NB4 (cell line): ENCODE measurements around the gene HPCAL1.
A peak's percentile ranks its signal among the peaks of the same experiment; 100 is the strongest.
"Not testable (repeated sequence)": the region's sequence is repeated elsewhere in the genome, so short reads cannot be mapped to it uniquely, and the experiment has no call there.

Experiments used
- DNase-seq: peaks from one replicate; pipeline ENCODE4 v3.0.0; 2010; ENCODE audit warnings: low read depth
- H3K4me3 ChIP-seq: one replicate; pipeline ENCODE4 v1.5.1; 2011; ENCODE audit warnings: mild to moderate bottlenecking, low read depth, low read length, moderate library complexity
- MYC ChIP-seq: IDR thresholded peaks from 2 replicates; pipeline ENCODE4 v1.6.1; 2011; ENCODE audit warnings: low read depth, low read length
- POLR2A ChIP-seq: IDR thresholded peaks from 2 replicates; pipeline ENCODE4 v1.6.1; 2011; ENCODE audit warnings: mild to moderate bottlenecking; ENCODE audit not compliant: insufficient read length; ENCODE audit errors: extremely low read depth
- TF ChIP-seq, protein P1 (sequence below): IDR thresholded peaks from one replicate; pipeline ENCODE4 v1.5.1; 2012; ENCODE audit warnings: low read depth, low read length
- TF ChIP-seq, protein P2 (sequence below): IDR thresholded peaks from 2 replicates; pipeline ENCODE4 v1.6.1; 2011; ENCODE audit warnings: low read depth, low read length

HPCAL1 gene

DNA sequence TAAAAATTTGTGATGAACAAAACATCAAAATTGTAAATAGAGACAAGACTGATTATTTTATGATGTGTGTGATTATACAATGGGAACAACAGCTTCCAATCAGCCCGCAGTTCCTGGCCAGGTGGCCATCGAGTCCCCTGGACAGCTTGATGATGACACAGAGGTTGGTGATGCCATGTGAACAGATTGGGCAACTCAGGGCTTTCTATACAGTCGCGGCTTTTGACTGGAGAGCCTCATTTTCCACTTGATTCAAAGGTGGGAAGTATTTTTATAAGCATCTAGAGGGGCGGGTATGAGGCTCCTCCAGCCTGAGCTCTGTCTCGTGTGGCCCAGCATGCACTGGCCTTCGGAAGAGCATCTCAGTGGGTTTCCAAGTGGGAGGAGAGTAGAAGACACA is 14.9 kb upstream of the HPCAL1 start:
- TF ChIP-seq MYC (no peak), POLR2A (no peak)
- TF ChIP-seq, protein P1, sequence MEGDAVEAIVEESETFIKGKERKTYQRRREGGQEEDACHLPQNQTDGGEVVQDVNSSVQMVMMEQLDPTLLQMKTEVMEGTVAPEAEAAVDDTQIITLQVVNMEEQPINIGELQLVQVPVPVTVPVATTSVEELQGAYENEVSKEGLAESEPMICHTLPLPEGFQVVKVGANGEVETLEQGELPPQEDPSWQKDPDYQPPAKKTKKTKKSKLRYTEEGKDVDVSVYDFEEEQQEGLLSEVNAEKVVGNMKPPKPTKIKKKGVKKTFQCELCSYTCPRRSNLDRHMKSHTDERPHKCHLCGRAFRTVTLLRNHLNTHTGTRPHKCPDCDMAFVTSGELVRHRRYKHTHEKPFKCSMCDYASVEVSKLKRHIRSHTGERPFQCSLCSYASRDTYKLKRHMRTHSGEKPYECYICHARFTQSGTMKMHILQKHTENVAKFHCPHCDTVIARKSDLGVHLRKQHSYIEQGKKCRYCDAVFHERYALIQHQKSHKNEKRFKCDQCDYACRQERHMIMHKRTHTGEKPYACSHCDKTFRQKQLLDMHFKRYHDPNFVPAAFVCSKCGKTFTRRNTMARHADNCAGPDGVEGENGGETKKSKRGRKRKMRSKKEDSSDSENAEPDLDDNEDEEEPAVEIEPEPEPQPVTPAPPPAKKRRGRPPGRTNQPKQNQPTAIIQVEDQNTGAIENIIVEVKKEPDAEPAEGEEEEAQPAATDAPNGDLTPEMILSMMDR, result no peak
- TF ChIP-seq, protein P2, sequence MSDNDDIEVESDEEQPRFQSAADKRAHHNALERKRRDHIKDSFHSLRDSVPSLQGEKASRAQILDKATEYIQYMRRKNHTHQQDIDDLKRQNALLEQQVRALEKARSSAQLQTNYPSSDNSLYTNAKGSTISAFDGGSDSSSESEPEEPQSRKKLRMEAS, result no peak
- DNase-seq, result peak; percentile 42
- no peak overlapping the region for H3K4me3 ChIP-seq

DNA sequence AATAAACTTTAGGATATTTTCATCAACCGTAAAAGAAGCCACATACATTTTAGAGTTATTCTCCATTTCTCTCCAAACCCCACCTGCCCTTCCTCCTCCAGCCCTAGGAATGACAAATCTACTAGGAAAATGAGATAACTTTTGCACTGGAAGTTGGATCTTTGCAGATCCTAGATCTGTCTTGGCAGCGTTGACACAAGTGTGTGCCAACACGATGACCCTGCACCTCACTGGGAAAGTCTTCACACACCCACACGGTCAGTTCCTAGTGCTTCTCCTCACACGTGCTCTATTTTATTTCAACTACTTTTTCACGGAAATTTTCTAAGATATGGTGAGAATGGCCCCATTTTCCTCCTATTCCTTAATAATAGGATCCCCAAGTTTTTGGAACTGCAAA is 14.1 kb upstream of the HPCAL1 start:
- TF ChIP-seq, protein P2, result no peak
- TF ChIP-seq, protein P1, result no peak
- TF ChIP-seq MYC, result no peak
- no peak for TF ChIP-seq POLR2A
- DNase-seq, result no peak

DNA sequence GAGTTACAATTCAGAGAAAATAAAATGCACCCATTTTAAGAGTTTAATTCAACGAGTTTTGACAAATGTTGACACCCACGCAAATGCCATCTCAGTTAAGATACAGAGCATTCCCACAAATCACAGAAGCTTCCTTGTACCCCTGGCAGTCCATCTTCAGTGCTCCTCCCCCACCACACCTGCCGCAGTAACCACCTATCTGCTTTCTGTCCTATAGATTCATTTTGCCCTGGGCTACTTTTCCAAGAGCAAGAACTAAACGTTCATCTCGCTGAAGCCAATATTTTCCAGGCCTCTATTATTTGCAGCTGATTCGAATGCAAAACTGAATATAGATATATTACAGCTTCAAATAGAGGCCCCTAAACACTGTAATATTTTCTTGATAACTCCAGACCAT is 13.4 kb upstream of the HPCAL1 start:
- no peak for TF ChIP-seq POLR2A
- TF ChIP-seq, protein P1, result no peak
- TF ChIP-seq MYC, result no peak
- TF ChIP-seq, protein P2, result no peak
- H3K4me3 ChIP-seq, result no peak overlapping the region
- no peak for DNase-seq

More for the DNA sequence above, 14.1 kb upstream of the HPCAL1 start:
- H3K4me3 ChIP-seq, result no peak overlapping the region

DNA sequence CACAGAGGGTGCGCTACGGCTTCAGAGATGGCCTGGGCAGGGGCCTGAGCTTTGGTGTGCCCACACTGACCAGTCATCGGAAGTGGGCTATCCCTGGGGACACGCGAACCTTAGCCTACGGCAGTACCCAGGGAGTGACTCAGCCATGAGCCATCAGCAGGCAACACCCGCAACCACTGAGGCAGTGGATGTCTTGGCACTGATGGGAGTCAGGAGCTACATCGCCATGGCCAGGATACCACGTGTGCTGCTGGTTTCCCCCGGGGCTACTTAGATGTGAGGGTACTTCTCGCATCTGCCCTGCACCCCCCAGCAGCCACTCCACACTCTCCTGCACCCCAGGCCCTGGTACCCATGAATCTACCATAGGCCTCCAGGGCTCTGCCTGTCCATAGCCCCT is 12.8 kb upstream of the HPCAL1 start:
- no peak overlapping the region for H3K4me3 ChIP-seq
- peak; percentile 84 for DNase-seq
- TF ChIP-seq, protein P2, result no peak
- TF ChIP-seq, protein P1, result no peak

DNA sequence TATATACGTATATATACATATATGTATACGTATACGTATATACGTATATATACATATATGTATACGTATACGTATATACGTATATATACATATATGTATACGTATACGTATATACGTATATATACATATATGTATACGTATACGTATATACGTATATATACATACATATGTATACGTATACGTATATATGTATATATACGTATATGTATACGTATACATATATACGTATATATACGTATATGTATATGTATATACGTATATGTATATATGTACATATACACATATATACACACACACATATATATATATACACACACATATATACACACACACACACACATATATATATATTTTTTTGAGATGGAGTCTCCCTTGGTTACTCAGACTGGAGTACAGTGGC is 11.3 kb upstream of the HPCAL1 start:
- not testable (repeated sequence) for H3K4me3 ChIP-seq, DNase-seq

DNA sequence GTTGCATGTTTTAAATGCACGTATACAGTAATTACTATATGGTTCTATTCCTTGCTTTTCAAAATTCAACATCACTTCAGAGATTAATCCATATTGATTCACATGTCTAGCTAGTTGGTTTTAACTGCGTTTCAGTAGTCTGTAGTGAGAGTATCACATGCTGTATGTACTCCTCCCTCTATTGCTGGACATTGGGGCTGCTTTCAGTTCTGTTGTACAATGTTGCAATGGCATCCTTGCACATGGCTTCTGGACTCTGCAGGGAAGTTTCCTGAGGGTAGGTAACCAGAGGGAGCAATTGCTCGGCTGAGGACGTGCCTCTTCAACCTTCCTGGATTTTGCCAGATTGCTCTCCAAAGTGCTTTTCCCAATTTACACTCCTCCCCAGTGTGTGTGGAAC is 10.7 kb upstream of the HPCAL1 start:
- DNase-seq, result no peak
- H3K4me3 ChIP-seq, result no peak overlapping the region
- TF ChIP-seq, protein P1, result no peak
- no peak for TF ChIP-seq MYC

DNA sequence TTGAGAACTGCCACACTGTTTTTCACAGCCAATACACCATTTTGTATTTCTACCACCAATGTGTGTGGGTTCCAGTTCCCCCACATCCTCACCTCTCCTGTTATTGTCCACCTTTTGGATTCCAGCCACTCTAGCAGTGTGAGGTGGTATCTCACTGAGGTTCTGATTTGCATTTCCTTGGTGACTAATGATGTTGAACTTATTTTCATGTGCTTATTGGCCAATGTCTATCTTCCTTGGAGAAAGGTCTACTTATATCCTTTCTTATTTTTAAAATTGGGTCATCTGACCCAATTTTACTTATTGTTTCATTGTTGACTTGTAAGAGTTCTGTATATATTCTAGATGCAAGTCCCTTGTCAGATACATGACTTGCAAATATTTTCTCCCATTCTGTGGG is 9.1 kb upstream of the HPCAL1 start:
- TF ChIP-seq, protein P2, result no peak
- no peak for TF ChIP-seq POLR2A
- TF ChIP-seq, protein P1, result no peak
- TF ChIP-seq MYC, result no peak
- no peak for DNase-seq
- H3K4me3 ChIP-seq, result no peak overlapping the region
